BJ (cell line): Measurements from ENCODE around the gene PLA1A. TPM values are rescaled to one million over a fixed set of nuclear protein-coding genes. Genes with fewer than 3 reads are reported as not detected.
A peak's percentile ranks its signal among the peaks of the same experiment; 100 is the strongest.

Experiments used
- CTCF ChIA-PET: fragments of 350-600 bp; formaldehyde crosslinking; extraction: SDS; loops from one replicate; lab custom pipeline; 2021; ENCODE audit warnings: antibody characterized with exemption, inconsistent platforms; lab: Yijun Ruan, JAX
- POLR2A ChIA-PET: fragments of 300-600 bp; sonication (Branson Sonifier 250); formaldehyde crosslinking; extraction: SDS; loops from one replicate; lab custom pipeline; 2021; ENCODE audit warnings: antibody characterized with exemption; lab: Charles Lee
- DNase-seq: peaks from one replicate; pipeline ENCODE4 v3.0.0-alpha.2; 2011; ENCODE audit warnings: low read depth
- H3K27me3 ChIP-seq: 2 replicates; pipeline ENCODE4 v1.6.0; 2011; ENCODE audit warnings: low read length; ENCODE audit not compliant: control insufficient read depth, insufficient read depth
- H3K36me3 ChIP-seq: 2 replicates; pipeline ENCODE4 v1.5.1; 2011; ENCODE audit warnings: low read length; ENCODE audit not compliant: control insufficient read depth, insufficient read depth
- H3K4me3 ChIP-seq: 2 replicates; pipeline ENCODE4 v1.5.1; 2011; ENCODE audit warnings: low read depth, mild to moderate bottlenecking, control low read depth, low read length
- polyA plus RNA-seq: library from polyadenylated mRNA; depleted of rRNA; stranded (reverse); fragments of >200 nt; gene quantifications from 2 replicates; pipeline ENCODE4 v1.2.3, GENCODE V29; 2011
- TF ChIP-seq, protein P1 (sequence below): IDR thresholded peaks from 2 replicates; pipeline ENCODE4 v1.5.1; 2011; ENCODE audit warnings: low read depth, mild to moderate bottlenecking, control low read depth, inconsistent platforms, low read length, moderate library complexity; ENCODE audit not compliant: insufficient read depth

PLA1A gene
- polyA plus RNA-seq, 1 experiment = not detected

DNA sequence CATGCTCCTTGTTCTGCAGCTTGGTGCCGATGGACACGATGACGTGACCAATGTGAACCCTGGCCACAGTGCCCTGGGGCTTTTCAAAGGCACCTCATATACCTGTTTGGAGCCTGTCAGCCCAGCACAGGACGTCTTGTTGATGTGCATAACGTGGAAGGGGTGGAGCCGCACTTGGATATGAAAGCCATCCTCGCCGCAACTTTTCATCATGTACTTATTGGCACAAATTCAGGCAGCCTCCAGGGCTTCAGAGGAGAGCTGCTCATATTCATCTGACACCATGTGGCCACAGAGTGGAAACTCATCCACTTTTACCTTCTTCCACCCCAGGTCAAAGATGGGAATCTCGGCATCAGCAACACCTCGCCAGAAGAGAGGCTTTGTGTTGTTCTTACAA lies 38.0 kb downstream of the PLA1A start:
- Histone ChIP-seq H3K36me3 (no peaks in the 10 kb centered on the region), H3K27me3 (no peaks in the 10 kb centered on the region), H3K4me3 (no peak overlapping the region)
- CTCF ChIA-PET = interaction anchor here (1.7 kb wide), 1 partner anchor 12 kb away, joined by 5 read pairs; no protein-coding TSS in a partner anchor
- no peak for DNase-seq
- POLR2A ChIA-PET = no interaction called here
- TF ChIP-seq, protein P1, sequence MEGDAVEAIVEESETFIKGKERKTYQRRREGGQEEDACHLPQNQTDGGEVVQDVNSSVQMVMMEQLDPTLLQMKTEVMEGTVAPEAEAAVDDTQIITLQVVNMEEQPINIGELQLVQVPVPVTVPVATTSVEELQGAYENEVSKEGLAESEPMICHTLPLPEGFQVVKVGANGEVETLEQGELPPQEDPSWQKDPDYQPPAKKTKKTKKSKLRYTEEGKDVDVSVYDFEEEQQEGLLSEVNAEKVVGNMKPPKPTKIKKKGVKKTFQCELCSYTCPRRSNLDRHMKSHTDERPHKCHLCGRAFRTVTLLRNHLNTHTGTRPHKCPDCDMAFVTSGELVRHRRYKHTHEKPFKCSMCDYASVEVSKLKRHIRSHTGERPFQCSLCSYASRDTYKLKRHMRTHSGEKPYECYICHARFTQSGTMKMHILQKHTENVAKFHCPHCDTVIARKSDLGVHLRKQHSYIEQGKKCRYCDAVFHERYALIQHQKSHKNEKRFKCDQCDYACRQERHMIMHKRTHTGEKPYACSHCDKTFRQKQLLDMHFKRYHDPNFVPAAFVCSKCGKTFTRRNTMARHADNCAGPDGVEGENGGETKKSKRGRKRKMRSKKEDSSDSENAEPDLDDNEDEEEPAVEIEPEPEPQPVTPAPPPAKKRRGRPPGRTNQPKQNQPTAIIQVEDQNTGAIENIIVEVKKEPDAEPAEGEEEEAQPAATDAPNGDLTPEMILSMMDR = no peak

GRCh38 chr3:119636249-119636648 lies 38.6 kb downstream of the PLA1A start:
- ChIA-PET POLR2A (no interaction called here), CTCF (interaction anchor here (0.6 to 1.7 kb wide), 3 partner anchors 9 to 55 kb away, joined by 3 to 5 read pairs (median 4); no protein-coding TSS in a partner anchor)
- no peaks in the 10 kb centered on the region for H3K36me3 ChIP-seq
- no peaks in the 10 kb centered on the region for H3K27me3 ChIP-seq
- no peak overlapping the region for H3K4me3 ChIP-seq
- TF ChIP-seq, protein P1 = no peak
- DNase-seq = no peak

DNA sequence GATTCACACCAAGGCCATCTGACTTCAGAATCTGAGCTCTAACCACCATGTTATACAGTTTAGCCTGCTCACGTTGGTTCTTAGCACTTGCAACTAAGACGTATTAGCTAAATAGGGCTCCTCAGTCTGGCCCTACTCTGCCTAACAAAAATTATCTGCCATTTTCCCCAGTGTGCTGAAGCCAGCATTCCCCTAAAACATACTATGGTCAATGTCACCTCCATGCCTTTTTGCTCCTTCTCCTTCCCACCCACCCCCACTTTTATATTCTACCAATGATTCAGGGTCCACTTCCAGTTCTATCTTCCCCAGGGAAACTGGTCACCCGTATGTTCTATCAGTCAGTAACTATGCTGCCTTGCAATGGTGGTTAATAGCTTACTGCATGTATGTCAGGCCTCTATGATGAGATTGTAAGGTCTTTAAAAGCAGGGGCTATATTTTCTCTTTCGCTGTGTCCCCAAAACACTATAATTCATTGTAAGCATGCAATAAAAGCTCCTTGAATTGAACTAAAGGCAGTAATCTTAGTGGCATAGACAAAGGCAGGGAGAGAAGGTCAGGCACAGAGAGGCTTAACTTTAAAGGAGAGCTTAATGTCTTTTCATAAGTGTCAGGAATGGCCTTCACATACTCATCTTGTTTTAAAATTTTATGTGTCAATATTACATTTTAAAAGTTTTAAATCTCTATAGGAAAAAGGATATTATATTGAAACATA lies 39.4 kb downstream of the PLA1A start:
- ChIA-PET POLR2A (interaction anchor here (0.6 kb wide), 1 partner anchor 507 kb away, joined by 4 read pairs; no protein-coding TSS in a partner anchor), CTCF (interaction anchor here (0.6 to 1.7 kb wide), 3 partner anchors 10 to 54 kb away, joined by 3 to 5 read pairs (median 4); no protein-coding TSS in a partner anchor)
- H3K4me3 ChIP-seq = no peak overlapping the region
- TF ChIP-seq, protein P1 = no peak
- H3K36me3 ChIP-seq = no peaks in the 10 kb centered on the region
- no peaks in the 10 kb centered on the region for H3K27me3 ChIP-seq
- DNase-seq = no peak

DNA sequence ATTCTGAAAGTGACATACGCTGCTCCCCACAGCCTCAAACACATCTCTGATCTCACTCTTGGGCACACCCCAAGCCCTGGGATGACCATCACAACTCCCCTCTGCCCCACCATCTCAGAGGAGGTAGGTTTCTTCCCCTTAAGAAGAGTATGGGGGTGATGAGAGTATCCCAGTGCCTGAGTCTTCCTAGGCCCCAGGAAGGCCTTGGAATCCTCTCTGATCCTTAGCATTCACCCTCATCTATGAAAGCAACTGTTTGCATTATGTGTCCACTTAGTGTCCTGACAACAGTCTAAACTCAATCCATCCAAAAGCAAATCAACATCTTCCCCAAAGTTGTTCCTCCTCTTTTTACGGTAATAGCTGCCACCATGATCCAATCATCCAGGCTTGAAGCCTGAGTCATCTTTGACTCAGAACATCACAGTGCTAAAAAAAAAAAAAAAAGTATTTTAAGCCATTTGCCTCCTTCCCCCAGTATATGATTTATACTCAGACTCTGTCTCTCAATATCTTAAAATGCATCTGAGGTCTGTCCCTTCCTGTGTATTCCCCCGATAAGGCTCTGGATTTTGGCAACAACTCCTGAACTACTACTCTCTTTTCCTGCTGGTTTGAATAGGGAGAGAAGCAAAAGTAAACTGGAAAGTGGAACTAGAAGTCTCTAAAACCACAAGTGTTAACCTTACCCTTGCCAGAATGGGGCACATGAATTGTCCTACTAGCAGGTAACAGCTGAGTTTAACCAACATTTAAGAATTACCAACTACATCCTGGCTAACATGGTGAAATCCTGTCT lies 40.2 kb downstream of the PLA1A start:
- CTCF ChIA-PET = no interaction called here
- Histone ChIP-seq H3K27me3 (no peaks in the 10 kb centered on the region), H3K4me3 (no peak overlapping the region), H3K36me3 (no peaks in the 10 kb centered on the region)
- TF ChIP-seq, protein P1 = no peak
- POLR2A ChIA-PET = interaction anchor here (0.6 kb wide), 1 partner anchor 506 kb away, joined by 4 read pairs; no protein-coding TSS in a partner anchor
- peak; percentile 87 for DNase-seq
